ENCODE results near the gene GSTM1. TPM values are rescaled to one million over a fixed set of nuclear protein-coding genes. Genes with fewer than 3 reads are reported as not detected.

Gene GSTM1
- total and polyA plus RNA-seq, 8 donors = 0.23 to 99.7 (median 37.4) TPM; not detected in 2

DNA sequence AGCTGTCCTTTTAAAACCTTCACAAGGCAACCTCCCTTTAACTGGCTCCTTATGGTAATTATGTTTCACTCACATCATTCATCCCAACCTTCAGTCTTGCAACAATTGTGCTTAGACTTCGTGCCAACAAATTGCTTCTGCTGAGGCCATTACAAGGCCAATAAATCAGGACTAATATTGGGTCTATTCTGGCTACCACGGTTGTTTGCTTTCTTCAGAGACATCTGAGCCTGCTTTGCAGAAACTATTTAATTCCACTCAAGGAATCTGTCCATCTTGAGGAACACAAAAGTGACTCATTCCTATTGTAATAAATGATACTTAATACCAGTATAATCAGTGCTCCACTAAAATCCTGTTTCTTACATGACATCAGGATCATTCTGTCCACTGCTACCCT lies 34.3 kb upstream of the GSTM1 start:
- Histone ChIP-seq H3K9me3 (no peaks in the 10 kb centered on the region), H3K4me3 (no peak overlapping the region), H3K27ac (no peak overlapping the region), H3K27me3 (no peaks in the 10 kb centered on the region), H3K4me1 (peaks cover 12 to 35% (median 20%) of the 10 kb centered on the region in 4 donors), H3K36me3 (peaks cover 0 to 11% (median under 1%) of the 10 kb centered on the region in 4 donors)
- DNase-seq = no peak
- intact Hi-C loops (cut with DNase I; ENCODE audit: low total_unique reads) = no loop called here
- 62 to 82% (median 78%) methylated on average over 2 of the region's 2 CpGs for WGBS, 5 donors
- TF ChIP-seq EP300 (IDR thresholded peaks at IDR 0.05) (no peak), POLR2A (IDR thresholded peaks at IDR 0.05) (no peak), POLR2AphosphoS5 (IDR thresholded peaks at IDR 0.05) (no peak)
- TF ChIP-seq, protein P1, sequence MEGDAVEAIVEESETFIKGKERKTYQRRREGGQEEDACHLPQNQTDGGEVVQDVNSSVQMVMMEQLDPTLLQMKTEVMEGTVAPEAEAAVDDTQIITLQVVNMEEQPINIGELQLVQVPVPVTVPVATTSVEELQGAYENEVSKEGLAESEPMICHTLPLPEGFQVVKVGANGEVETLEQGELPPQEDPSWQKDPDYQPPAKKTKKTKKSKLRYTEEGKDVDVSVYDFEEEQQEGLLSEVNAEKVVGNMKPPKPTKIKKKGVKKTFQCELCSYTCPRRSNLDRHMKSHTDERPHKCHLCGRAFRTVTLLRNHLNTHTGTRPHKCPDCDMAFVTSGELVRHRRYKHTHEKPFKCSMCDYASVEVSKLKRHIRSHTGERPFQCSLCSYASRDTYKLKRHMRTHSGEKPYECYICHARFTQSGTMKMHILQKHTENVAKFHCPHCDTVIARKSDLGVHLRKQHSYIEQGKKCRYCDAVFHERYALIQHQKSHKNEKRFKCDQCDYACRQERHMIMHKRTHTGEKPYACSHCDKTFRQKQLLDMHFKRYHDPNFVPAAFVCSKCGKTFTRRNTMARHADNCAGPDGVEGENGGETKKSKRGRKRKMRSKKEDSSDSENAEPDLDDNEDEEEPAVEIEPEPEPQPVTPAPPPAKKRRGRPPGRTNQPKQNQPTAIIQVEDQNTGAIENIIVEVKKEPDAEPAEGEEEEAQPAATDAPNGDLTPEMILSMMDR (IDR thresholded peaks at IDR 0.05) = no peak

DNA sequence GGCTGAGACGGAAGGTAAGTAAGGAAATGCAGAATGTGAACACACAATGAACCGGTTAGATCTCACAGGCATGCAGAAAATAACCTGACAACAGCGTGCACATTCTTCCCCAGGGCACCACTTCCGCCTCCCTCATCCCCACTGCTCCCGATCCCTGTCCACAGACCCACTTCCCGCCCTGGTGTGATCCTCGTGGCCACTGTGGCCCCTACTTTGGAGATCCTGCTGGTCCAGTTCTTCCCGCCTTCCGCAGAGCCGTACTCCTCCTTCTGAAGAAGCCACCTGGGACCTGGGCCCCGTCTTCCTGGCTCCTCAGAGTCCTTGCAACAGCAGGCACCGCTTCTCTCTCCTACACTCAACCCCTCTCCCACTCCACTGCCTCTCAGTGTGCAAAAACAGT lies 33.1 kb upstream of the GSTM1 start:
- no peak for DNase-seq
- 88 to 94% (median 90%) methylated on average over 12 of the region's 12 CpGs for WGBS, 5 donors
- intact Hi-C loops (cut with DNase I; ENCODE audit: low total_unique reads) = no loop called here
- no peaks in the 10 kb centered on the region for H3K9me3 ChIP-seq
- TF ChIP-seq EP300 (IDR thresholded peaks at IDR 0.05) = no peak
- TF ChIP-seq, protein P1 (IDR thresholded peaks at IDR 0.05) = no peak
- TF ChIP-seq POLR2A (IDR thresholded peaks at IDR 0.05) = no peak
- TF ChIP-seq POLR2AphosphoS5 (IDR thresholded peaks at IDR 0.05) = no peak
- H3K4me3 ChIP-seq = no peak overlapping the region
- peaks cover 12 to 40% (median 20%) of the 10 kb centered on the region in 4 donors for H3K4me1 ChIP-seq
- H3K27ac ChIP-seq = no peak overlapping the region
- no peaks in the 10 kb centered on the region for H3K27me3 ChIP-seq
- peaks cover 0 to 23% (median 9%) of the 10 kb centered on the region in 4 donors for H3K36me3 ChIP-seq

DNA sequence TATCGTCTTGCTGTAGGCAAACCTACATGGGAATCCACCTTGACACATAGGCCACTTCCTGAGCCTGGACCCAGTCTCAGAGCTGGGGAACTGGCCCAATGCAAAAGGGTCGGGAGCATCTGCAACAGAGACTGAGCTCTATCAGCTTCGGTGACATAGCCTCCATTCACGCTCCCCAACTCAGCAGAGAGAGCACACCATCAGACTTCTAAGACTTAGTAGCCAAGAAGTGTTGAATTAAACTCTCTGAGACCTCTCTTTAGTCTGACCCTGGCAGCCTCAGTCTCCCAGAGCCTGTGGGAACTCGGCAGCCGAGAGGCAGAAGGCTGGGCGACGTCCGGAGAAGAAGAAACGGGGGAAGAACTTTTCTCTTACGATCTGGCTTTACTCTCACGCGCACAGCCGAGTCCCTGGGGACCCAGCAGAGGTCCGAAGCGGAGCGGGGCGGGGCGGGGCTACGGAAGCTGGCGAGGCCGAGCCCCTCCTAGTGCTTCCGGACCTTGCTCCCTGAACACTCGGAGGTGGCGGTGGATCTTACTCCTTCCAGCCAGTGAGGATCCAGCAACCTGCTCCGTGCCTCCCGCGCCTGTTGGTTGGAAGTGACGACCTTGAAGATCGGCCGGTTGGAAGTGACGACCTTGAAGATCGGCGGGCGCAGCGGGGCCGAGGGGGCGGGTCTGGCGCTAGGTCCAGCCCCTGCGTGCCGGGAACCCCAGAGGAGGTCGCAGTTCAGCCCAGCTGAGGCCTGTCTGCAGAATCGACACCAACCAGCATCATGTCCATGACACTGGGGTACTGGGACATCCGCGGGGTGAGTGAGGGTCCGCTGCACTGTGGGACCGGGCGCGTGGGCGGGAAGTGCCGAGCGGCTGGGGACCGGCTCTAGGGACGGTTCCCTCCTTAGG lies 31.8 kb upstream of the GSTM1 start, which contains the start of gene GSTM4:
Gene GSTM4 (plus strand): TSS at position 485 of the 905 bp plus-strand sequence. CDS start 291 bp downstream, at position 776.
- peak; percentile 88 to 95 for DNase-seq
- Histone ChIP-seq H3K27ac (peak within 1 kb of the TSS; percentile 76 to 87 (median 80)), H3K27me3 (no peaks in the 10 kb centered on the region), H3K4me1 (peaks cover 12 to 40% (median 20%) of the 10 kb centered on the region in 4 donors), H3K36me3 (peaks cover 0 to 35% (median 21%) of the 10 kb centered on the region in 4 donors), H3K4me3 (peak within 1 kb of the TSS; percentile 55 to 79 (median 64)), H3K9me3 (no peaks in the 10 kb centered on the region)
- intact Hi-C loops (cut with DNase I; ENCODE audit: low total_unique reads) = no loop called here
- 1% methylated on average over 15 to 54 of the region's 54 CpGs for WGBS, 5 donors
- peak; percentile 42 to 89 (median 70) for TF ChIP-seq POLR2AphosphoS5 (IDR thresholded peaks at IDR 0.05)
- no peak for TF ChIP-seq EP300 (IDR thresholded peaks at IDR 0.05)
- no peak for TF ChIP-seq POLR2A (IDR thresholded peaks at IDR 0.05)
- TF ChIP-seq, protein P1 (IDR thresholded peaks at IDR 0.05) = no peak

DNA sequence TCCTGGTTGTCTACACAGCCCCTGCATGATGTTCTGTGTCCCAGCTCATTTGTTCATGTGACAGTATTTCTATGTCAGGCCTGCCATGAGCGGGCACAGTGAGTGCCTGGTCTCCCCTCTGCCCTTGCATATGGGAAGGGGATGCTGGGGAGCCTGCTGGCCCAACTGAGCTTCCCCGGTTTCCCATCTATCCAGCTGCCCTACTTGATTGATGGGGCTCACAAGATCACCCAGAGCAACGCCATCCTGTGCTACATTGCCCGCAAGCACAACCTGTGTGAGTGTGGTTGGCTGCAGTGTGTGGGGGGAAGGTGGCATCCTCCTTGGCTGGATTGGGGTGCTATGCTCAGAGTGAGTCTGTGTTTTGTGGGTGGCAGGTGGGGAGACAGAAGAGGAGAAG lies 30.2 kb upstream of the GSTM1 start:
- peak overlapping the region in 2 of 5 donors; percentile 78 to 87 for H3K27ac ChIP-seq

More for the DNA sequence above, 30.2 kb upstream of the GSTM1 start:
- Histone ChIP-seq H3K9me3 (no peaks in the 10 kb centered on the region), H3K36me3 (peaks cover 0 to 51% (median 33%) of the 10 kb centered on the region in 4 donors), H3K4me3 (no peak overlapping the region), H3K4me1 (peaks cover 12 to 40% (median 20%) of the 10 kb centered on the region in 4 donors), H3K27me3 (no peaks in the 10 kb centered on the region)
- intact Hi-C loops (cut with DNase I; ENCODE audit: low total_unique reads) = no loop called here
- no peak for DNase-seq
- WGBS, 5 donors = 90 to 95% (median 92%) methylated on average over 4 of the region's 4 CpGs
- TF ChIP-seq, protein P1 (IDR thresholded peaks at IDR 0.05) = no peak
- TF ChIP-seq POLR2A (IDR thresholded peaks at IDR 0.05) (no peak), EP300 (IDR thresholded peaks at IDR 0.05) (no peak), POLR2AphosphoS5 (IDR thresholded peaks at IDR 0.05) (no peak)

Data from stomach (tissue), 9 donors.